GM19023 (cell line): Measurements from ENCODE around the gene ABCC6.
"Not testable (repeated sequence)": the region's sequence is repeated elsewhere in the genome, so short reads cannot be mapped to it uniquely, and the experiment has no call there.

Source experiments
- ATAC-seq: cut with Tn5 transposase; IDR thresholded peaks from one replicate; pipeline ENCODE4 v1.9.1; 2021; ENCODE audit warnings: mild to moderate bottlenecking, moderate library complexity; ENCODE audit not compliant: unreplicated experiment

The ABCC6 gene

GRCh38 chr16:16190966-16191365 is 32.3 kb downstream of the ABCC6 start:
- not testable (repeated sequence) for ATAC-seq

DNA sequence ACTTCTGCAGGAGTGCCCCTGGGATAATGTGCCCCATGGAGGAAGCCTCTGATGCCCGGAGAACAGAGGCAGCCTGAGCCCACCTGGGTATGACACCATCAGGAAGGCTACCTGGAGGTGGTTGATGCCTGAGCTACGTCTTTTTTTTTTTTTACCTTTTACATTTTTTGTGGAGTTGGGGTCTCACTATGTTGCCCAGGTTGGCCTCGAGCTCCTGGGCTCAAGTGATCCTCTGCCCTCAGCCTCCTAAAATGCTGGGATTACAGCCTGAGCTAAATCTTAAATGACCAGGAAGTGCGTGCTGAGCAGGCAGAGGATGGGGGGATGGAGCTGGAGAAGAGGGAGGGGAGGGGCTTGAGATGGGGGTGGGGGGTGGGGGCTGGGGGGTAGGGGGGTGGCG is 32.7 kb downstream of the ABCC6 start:
- ATAC-seq: no peak

GRCh38 chr16:16189842-16190241 is 33.5 kb downstream of the ABCC6 start:
- no peak for ATAC-seq

DNA sequence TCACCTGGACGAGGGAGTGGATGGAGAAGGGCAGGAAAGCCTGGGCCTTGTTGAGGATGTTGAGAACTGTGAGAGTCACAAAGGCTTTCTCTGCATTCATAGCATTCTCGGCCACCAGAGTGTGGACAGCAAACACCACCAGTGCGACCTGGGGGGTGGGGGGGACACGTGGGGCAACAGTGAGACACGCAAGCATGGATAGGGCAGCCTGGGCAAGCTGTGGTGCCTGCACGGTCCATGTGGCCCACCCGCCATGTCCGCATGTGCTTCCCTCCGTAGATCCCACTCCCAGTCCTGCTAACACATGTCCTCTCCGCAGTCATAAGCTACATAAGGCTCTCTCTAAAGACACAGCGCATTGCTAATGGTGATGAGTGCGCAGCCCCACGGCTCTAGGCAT is 34.5 kb downstream of the ABCC6 start:
- ATAC-seq: no peak

GRCh38 chr16:16186820-16187219 is 36.5 kb downstream of the ABCC6 start:
- no peak for ATAC-seq

GRCh38 chr16:16185095-16185494 is 38.2 kb downstream of the ABCC6 start:
- ATAC-seq: no peak

- no peak for ATAC-seq
Measured at GRCh38 chr16:16184594-16184993, 38.7 kb downstream of the ABCC6 start.

- ATAC-seq: no peak
Measured at GRCh38 chr16:16183562-16183961, 39.7 kb downstream of the ABCC6 start.

GRCh38 chr16:16182918-16183317 is 40.4 kb downstream of the ABCC6 start:
- ATAC-seq: no peak

- not testable (repeated sequence) for ATAC-seq
Measured at GRCh38 chr16:16181748-16182147, 41.5 kb downstream of the ABCC6 start.

DNA sequence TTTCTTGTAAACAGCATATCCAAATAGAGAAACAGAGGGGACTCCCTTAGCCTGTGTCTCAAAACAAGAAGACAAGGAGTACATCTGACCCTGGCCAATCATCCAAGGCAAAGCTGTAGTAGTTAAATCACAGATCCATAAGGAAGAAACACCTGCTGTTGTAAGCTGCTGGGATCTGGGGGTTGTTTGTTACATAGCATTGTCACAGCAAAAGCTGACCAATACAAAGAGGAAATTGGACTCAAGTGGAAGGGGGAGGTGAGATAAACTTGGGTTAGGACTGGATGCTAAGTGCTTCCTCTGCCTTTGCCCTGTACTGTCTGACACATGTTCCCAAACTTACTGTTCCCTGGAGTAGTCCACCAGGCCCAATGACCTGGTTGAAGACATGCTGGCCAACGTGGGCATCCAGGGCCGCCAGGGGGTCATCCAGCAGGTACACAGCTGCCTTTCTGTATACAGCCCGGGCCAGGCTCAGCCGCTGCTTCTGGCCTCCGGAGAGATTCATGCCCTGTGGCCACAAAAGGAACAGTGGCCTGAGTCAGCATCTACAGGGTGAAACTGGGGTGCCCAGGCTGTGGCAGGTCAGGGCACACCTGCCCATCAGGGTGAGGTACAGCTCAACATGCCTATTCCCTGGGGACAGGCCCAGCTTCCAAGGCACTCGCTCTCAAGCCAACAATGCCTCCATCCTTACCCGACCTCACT is 44.7 kb downstream of the ABCC6 start:
- ATAC-seq: no peak

GRCh38 chr16:16176328-16176727 is 47.0 kb downstream of the ABCC6 start:
- ATAC-seq: no peak

GRCh38 chr16:16175296-16175695 is 48.0 kb downstream of the ABCC6 start:
- ATAC-seq: no peak

- ATAC-seq: no peak
Measured at GRCh38 chr16:16172991-16173390, 50.3 kb downstream of the ABCC6 start.

DNA sequence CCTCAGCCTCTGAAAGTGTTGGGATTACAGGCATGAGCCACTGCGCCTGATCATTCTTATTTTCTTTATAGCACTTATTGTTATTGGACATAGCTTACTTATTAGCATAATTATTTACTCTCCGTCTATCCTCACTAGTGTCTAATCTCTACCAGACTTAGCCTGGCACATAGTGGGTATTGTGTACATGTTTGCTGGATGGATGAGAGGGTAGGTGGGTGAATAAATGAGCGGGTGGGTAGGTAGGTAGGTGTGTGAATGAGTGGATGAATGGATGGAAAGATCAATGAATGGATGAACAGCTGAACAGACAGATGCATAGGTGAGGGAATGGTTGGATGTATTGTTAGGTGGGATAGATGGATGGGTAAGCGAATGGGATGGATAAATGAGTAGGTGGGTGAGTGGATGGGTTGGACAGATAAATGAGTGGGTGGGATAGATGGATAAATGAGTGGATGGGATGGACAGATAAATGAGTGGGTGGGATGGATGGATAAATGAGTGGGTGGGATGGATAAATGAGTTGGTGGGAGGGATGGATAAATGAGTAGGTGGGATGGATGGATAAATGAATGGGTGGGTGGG is 51.9 kb downstream of the ABCC6 start:
- no peak for ATAC-seq

DNA sequence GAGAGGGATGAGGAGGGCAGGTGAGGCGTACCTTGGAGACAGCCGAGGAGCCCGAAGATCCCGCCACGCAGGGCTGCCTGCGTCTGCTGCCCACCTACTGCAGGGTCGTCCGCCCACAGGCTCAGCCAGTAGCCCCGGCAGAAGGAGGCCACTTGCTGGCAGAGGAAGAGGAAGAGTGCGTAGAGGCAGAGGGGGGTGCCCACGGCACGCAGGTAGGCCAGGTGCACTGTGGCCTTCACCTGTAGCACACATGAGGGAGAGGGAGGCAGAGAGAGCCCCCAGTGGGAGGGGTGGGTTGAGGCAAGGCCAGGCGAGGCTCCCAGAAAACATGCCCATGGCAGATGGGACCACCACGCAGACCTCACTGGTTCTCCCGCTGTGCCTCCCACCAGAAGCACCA is 53.7 kb downstream of the ABCC6 start:
- ATAC-seq: no peak

DNA sequence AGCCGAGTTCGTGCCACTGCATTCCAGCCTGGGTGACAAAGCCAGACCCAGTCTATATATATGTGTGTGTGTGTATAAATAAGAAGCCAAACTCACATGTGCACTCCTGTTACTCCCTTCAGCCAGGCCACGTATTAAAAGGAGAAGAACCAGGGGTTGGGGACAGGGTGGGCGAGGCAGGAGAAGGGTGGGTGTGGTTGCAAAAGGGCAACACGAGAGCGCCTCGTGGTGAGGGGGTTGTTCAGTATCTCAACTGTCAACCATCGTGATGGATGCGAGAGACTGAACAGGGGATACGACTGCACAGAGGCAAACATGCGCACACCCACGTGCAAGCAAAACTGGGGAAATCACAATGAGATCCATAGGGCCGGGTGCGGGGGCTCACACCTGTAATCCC is 54.9 kb downstream of the ABCC6 start:
- ATAC-seq: no peak

GRCh38 chr16:16167927-16168326 is 55.4 kb downstream of the ABCC6 start:
- no peak for ATAC-seq

GRCh38 chr16:16166949-16167348 is 56.3 kb downstream of the ABCC6 start:
- ATAC-seq: no peak

- ATAC-seq: no peak
Measured at GRCh38 chr16:16166085-16166484, 57.2 kb downstream of the ABCC6 start.

DNA sequence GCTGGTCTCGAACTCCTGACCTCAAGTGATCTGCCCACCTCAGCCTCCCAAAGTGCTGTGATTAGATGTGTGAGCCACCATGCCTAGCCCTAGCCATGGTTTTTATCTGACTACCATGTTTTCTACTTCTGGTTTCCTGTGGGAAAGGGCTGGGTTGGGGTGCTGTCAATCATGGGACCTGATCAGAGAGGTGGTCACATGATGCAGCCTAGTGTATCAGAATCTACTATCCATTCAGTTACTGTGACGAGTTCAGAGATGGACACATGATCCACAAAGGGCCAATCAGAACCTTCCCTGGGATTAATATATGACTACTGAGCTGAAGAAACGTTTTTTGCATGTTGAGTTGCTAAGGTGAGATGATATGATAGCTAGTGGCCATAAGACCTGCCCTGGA is 59.1 kb downstream of the ABCC6 start:
- no peak for ATAC-seq

DNA sequence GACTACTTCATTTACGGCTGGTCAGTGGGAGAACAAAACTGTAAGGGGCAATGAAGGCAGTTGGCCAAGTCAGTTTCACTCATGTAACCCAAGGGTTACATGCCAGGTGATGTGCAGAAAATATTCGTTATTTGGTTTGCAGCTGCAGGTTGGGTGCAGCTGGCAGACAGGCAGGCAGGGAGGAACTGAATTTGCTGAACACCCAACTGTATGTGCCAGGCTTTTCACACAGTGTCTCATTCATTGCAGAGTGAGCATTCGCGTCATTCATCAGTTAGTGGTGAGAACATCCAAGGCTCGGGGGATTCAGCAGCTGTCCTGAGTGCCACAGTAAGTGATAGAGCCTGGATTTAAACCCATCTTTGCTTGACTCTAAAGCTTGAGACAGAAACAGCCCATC is 59.7 kb downstream of the ABCC6 start:
- ATAC-seq: no peak

- ATAC-seq: no peak
Measured at GRCh38 chr16:16163109-16163508, 60.2 kb downstream of the ABCC6 start.
